Muscle of leg (tissue), 11 donors: ENCODE measurements around the gene MTHFR. TPM values are rescaled to one million over a fixed set of nuclear protein-coding genes. Genes with fewer than 3 reads are reported as not detected.

Source experiments
- DNase-seq: peaks from one replicate; pipeline ENCODE4 v3.0.0; 2013
- H3K27ac ChIP-seq: one replicate; pipeline ENCODE4 v1.5.1; 2013; ENCODE audit warnings: mild to moderate bottlenecking, low read length, control low read depth
- H3K27me3 ChIP-seq: one replicate; pipeline ENCODE4 v1.6.1; 2013; ENCODE audit warnings: low read length; ENCODE audit not compliant: control insufficient read depth, insufficient read depth
- H3K36me3 ChIP-seq: one replicate; pipeline ENCODE4 v1.6.1; 2013; ENCODE audit warnings: low read length; ENCODE audit not compliant: control insufficient read depth, insufficient read depth
- H3K4me1 ChIP-seq: one replicate; pipeline ENCODE4 v1.6.1; 2013; ENCODE audit warnings: low read length; ENCODE audit not compliant: control insufficient read depth, insufficient read depth
- H3K4me3 ChIP-seq: one replicate; pipeline ENCODE4 v1.5.1; 2013; ENCODE audit warnings: low read length, control low read depth
- H3K9me3 ChIP-seq: replicated peaks from 2 replicates; pipeline ENCODE4 v1.6.1; 2013; ENCODE audit warnings: low read depth, low read length; ENCODE audit not compliant: control insufficient read depth
- WGBS: methylation state at CpG from one replicate; pipeline ENCODE4 v1.1.5; 2013; ENCODE audit warnings: missing lambda C conversion rate; ENCODE audit not compliant: insufficient coverage; 5-methylcytosine and 5-hydroxymethylcytosine counted together
- polyA plus RNA-seq, 8 donors: library from polyadenylated mRNA; unstranded; fragments of 120-200 nt; gene quantifications; one replicate each; pipeline versions ENCODE4 v1.2.1 to v1.2.3, GENCODE V29; 2013; ENCODE audit warnings: inconsistent platforms in 1 of 8, low replicate concordance in 1 of 8; ENCODE audit not compliant: insufficient read length in 8 of 8, insufficient read depth in 1 of 8
- total RNA-seq: library from RNA; stranded (reverse); fragments of 120-200 nt; gene quantifications from one replicate; pipeline ENCODE4 v1.2.4, GENCODE V29; 2013

The MTHFR gene
- total and polyA plus RNA-seq, 9 donors: 23.8 to 50.1 (median 34.1) TPM

DNA sequence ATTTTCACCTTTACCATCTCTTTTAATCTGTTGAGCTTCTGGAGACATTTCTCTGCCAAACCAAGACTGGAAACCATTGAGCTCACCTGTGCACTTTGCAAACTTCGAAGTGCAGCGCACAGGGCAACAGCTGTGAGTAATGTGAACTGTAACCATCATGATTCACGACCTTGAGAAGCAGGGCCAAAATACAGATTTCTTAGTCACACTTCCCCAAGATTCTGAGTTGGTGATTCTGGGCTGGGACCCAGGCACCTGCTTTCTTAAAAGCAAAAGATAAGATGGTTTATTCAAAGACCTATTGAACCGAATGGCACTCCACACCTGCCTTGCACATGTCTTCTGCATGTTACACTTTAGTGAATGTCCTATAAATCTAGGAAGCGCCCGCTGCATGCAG is 59.7 kb downstream of the MTHFR start:
- H3K36me3 ChIP-seq: peaks cover 34% of the 10 kb centered on the region
- no peak overlapping the region for H3K4me3 ChIP-seq
- H3K4me1 ChIP-seq: no peaks in the 10 kb centered on the region
- H3K9me3 ChIP-seq: no peaks in the 10 kb centered on the region
- no peak overlapping the region for H3K27ac ChIP-seq
- H3K27me3 ChIP-seq: no peaks in the 10 kb centered on the region
- 87% methylated on average over 6 of the region's 6 CpGs for WGBS
- DNase-seq: no peak

DNA sequence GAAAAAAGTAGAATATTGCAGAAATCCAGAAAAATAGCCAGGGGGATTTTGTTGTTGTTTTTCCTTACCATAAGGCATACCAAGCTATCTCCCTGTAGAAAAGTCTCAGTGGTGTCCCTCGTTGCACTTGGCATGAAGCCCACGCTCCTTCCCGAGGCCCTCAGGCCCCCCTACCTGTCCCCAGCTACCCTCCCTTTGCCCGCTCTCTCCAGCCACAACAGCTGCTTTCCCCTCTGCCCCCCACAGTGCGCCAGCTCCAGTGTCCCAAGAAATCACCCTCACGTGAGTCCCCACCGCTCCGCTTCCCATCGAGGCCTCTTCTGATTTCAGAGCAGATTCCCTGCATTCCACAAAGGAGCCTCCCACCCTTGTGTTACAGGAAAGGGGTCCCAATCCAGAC is 61.5 kb downstream of the MTHFR start:
- H3K36me3 ChIP-seq: peaks cover 17% of the 10 kb centered on the region
- no peaks in the 10 kb centered on the region for H3K27me3 ChIP-seq
- WGBS: 57% methylated on average over 6 of the region's 9 CpGs
- no peak overlapping the region for H3K4me3 ChIP-seq
- H3K4me1 ChIP-seq: no peaks in the 10 kb centered on the region
- no peak overlapping the region for H3K27ac ChIP-seq
- no peak for DNase-seq
- H3K9me3 ChIP-seq: no peaks in the 10 kb centered on the region

DNA sequence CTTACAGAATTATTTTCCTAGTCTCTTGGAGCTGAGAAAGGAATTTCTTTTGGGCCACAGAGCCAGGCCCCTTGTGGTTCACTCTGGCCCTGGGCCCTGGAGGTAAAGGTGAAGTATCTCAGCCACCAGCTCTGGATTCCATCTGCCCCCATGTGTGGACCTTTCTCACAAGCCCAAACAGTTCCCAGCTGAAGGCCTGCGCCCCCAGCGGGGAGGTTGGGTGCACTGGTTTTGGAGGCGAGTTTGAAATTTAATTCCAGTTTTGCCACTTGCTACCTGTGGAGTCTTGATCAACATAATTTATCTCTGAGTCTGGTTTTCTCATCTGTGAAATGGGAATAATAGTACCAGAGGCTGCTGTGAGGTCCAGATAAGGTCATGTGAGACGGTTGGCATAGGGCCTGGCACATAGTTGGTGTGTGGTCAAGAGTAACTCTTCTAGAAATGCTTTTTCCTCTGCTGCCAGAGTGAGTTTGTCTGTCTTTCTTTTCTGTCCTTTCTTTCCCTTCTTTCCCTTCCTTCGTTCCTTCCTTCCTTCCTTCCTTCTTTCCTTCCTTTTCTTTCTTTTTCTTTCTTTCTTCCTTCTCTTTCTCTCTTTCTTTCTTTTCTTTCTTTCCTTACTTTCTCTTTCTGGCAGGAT is 63.7 kb downstream of the MTHFR start:
- 100% methylated on average over 1 of the region's 5 CpGs for WGBS
- Histone ChIP-seq H3K27ac (no peak overlapping the region), H3K4me1 (peaks cover 7% of the 10 kb centered on the region), H3K9me3 (no peaks in the 10 kb centered on the region), H3K36me3 (peaks cover 6% of the 10 kb centered on the region), H3K4me3 (no peak overlapping the region), H3K27me3 (no peaks in the 10 kb centered on the region)
- DNase-seq: no peak

DNA sequence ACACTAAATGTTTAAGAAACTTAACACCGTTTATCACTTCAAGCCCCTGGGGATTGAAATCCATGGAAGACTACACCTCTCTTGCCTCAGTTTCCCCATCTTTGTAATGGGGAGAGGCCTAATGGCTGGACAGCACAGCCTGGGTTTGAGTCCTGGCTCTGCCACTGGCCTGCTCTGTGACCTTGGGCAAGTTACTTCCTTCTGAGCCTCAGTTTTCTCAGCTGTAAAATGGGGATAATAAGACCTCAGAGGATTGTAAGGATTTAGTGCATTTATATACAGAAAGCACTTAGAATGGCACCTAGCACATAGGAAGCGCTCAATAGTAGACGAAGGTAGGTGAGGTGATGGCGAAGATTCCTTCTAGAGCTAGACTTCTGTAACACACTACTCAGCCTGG is 64.3 kb downstream of the MTHFR start:
- no peak for DNase-seq
- no peaks in the 10 kb centered on the region for H3K27me3 ChIP-seq
- no peaks in the 10 kb centered on the region for H3K9me3 ChIP-seq
- no peak overlapping the region for H3K27ac ChIP-seq
- H3K4me1 ChIP-seq: peaks cover 11% of the 10 kb centered on the region
- H3K36me3 ChIP-seq: peaks cover 6% of the 10 kb centered on the region
- WGBS: no CpG with 5 or more reads among the region's 4 CpGs
- no peak overlapping the region for H3K4me3 ChIP-seq

DNA sequence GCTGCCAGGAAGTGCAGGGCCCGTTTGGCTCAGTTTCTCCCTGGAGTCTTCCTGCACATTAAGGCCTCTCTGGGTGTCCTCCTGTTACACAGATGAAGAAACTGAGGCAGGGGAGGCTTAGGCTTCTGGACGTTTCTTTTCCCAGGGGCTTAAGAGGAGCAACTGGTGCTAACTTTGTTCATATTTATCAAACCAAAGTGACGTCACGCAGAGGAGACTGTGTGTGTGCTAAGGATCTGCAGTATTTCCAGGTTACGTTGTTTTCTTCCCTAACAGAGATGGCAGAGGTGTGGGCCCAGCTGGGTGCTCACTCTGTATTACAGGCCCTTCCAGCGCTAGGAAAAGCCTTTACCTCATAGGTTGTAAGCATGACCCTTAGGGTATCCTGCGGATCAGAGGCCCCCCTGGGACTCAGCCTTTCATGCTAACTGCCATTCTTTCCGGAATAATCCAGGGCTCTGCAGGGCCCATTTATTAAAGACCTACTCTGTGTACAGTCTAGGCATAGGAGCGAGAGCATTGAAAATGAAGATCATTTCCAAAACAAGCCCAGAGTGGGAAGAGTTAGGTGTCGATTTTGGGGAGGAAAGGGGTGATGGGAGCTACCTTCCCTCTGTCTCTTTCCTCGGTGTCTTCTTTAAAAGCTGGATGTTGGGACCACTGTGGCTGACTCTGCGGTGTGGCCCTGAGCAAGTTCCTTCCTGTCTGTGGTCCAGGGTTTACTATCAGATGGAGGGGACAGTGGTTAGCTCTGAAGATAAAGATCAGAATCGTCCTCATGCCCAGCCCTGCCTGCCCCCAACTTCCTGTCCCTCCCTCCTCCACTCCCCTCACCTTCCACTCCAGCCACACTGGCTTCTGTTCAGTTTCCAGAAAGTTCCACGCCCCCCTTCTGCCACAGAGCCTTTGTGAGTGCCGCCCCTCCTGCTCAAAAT is 65.2 kb downstream of the MTHFR start:
- Histone ChIP-seq H3K9me3 (no peaks in the 10 kb centered on the region), H3K27ac (no peak overlapping the region), H3K4me1 (peaks cover 13% of the 10 kb centered on the region), H3K36me3 (peaks cover 2% of the 10 kb centered on the region), H3K27me3 (no peaks in the 10 kb centered on the region), H3K4me3 (no peak overlapping the region)
- WGBS: 63% methylated on average over 6 of the region's 15 CpGs
- no peak for DNase-seq

DNA sequence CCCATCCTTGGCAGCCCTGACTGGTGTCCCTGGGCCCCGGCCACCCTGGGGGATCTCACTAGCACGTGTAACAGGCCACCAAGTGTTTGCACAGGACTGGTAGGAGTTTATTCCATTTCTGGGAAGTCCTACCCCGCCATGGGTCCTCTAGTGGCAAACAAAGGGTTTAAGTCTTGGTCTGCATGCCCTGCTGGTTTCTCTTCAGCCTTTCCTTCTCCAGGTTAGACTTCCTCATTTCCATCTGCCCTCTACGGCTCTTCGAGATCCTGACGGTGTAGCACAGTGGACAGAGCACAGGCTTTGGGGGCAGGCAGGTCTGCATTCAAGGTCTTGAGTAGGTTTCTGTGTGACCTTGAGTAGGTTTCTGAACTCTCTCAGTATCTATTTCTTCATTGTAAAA is 67.0 kb downstream of the MTHFR start:
- H3K9me3 ChIP-seq: no peaks in the 10 kb centered on the region
- no peak for DNase-seq
- no peak overlapping the region for H3K27ac ChIP-seq
- no peak overlapping the region for H3K4me3 ChIP-seq
- no peaks in the 10 kb centered on the region for H3K27me3 ChIP-seq
- no CpG with 5 or more reads among the region's 6 CpGs for WGBS
- H3K4me1 ChIP-seq: peaks cover 18% of the 10 kb centered on the region
- H3K36me3 ChIP-seq: no peaks in the 10 kb centered on the region

DNA sequence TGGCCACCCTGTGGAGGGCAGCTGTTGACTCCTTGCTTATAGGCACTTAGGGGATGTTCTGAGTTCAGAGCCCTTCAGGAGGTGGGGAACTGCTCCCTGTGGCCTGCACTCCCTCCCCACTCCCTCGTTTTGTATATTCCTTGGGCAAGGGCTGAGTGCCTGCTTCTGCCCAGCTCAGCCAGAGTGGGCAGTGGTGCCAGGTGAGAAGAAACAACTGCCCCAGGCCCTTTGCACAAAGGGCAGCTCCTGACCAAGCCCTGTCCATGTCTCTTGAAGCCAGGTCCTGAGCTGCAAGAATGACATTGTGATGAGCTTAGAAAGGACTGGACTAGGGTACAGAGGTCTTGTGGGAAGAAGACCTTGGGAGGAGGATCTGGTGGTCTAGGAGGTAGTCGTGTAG is 67.7 kb downstream of the MTHFR start:
- Histone ChIP-seq H3K27me3 (no peaks in the 10 kb centered on the region), H3K4me3 (no peak overlapping the region), H3K27ac (no peak overlapping the region), H3K36me3 (no peaks in the 10 kb centered on the region), H3K4me1 (peaks cover 18% of the 10 kb centered on the region), H3K9me3 (no peaks in the 10 kb centered on the region)
- no CpG with 5 or more reads among the region's 2 CpGs for WGBS
- no peak for DNase-seq

DNA sequence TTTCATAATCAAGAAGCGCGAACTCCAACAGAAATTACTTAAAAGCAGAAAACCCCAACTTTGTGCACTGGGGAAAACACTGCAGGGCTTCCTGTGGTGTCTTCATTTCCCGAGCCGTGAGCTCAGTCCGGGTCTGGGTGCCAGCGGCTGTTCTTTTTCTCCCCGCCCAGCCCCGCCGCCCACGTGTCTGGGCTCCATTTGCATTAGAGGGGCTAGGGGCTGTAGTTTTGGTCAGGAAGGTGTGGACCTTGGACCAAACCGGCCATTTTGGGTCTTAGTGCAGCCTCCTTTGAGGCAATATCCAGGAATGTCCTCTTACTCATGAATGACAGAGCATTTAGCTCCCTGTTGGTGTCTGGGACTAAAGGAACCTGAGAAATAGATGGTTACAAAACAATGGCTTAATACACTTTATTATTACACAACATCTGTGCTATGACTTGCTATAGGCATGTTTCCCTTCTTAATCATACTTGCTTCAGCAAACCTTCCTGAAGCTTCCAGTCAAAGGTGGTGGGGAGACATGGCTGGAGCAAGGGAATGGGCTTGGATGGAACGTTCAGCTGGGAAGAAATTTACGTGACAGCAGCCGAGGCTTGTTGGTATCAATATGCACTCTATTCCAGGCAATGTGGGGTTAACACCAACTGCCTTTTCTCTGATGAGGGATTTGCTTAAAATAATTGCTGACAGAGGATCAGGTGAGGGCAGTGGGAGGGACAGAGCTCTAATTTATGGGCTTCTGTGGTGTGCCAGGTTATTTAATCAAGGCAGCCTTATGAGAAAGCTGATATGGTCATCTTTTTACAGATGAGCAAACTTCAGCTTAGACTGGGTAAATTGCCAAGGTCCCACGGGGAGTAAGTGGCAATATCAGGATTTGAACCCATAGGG is 68.8 kb downstream of the MTHFR start:
- WGBS: 18% methylated on average over 9 of the region's 15 CpGs
- Histone ChIP-seq H3K4me1 (peaks cover 25% of the 10 kb centered on the region), H3K4me3 (peak overlapping the region; percentile 87), H3K27ac (peak overlapping the region; percentile 87), H3K27me3 (no peaks in the 10 kb centered on the region), H3K36me3 (no peaks in the 10 kb centered on the region), H3K9me3 (no peaks in the 10 kb centered on the region)
- peak; percentile 78 for DNase-seq

DNA sequence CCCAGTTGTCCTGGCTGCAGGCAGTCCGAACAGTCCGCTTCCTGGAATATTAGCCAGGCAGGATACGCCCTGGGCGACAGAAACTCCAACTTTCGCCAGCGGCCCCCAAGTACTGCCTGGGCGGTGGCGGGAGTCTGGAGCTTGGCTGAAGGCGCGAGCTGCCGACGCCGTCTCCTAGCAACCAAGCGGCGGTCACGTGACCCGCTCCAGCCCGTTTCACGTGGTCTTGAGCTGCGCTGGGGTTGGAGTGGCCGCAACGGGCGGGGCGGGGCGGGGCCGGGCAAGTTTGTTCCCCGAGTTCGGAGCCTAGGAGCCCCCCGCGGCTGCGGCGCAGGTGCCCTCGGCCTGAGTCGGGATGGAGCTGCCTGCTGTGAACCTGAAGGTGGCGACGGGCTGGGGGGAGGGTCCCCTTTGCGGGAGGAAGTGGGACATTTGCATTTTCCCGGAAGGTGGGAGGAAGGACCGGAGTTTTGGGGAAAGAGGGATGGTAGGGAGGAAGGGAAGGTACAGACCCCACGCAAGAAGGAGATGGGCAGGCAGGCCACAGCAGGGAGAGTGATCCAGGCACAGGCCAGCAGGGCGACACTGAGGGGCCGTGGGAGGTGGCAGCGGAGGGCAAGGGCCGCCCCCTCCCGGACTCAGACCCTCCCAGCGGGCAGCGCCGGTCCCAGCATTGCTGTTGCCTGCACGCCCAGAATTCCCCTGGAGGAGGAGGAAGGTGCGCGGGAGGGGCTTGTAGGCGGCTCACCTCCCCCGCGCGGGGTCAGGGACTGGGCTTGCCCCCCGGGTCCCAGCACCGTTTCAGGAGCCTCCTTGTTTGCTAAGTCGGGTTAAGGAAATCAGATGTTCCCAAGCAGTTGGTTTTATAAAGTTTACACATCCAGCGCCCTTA is 69.7 kb downstream of the MTHFR start, which contains the start of gene AGTRAP:
Gene AGTRAP, plus strand, starts transcription at position 283 of the 892 bp plus-strand sequence. Its CDS starts 73 bp downstream, at position 356.
- no peaks in the 10 kb centered on the region for H3K36me3 ChIP-seq
- H3K27ac ChIP-seq: peak within 1 kb of the TSS; percentile 92
- under 1% methylated on average over 46 of the region's 59 CpGs for WGBS
- H3K4me3 ChIP-seq: peak within 1 kb of the TSS; percentile 87
- no peaks in the 10 kb centered on the region for H3K9me3 ChIP-seq
- H3K4me1 ChIP-seq: peaks cover 29% of the 10 kb centered on the region
- H3K27me3 ChIP-seq: no peaks in the 10 kb centered on the region
- peak; percentile 98 for DNase-seq
